K562 (cell line): ENCODE results near the gene ELMO1.

ENCODE experiments used
- BRCA1 ChIP-seq, 2 experiments: fragments of 450-650 bp in 1 of 2; sonication (generic) in 1 of 2; formaldehyde crosslinking in 1 of 2; IDR thresholded peaks; 2 replicates each; pipeline versions ENCODE4 v1.5.0 to v1.6.1; 2017 to 2020; ENCODE audit warnings: mild to moderate bottlenecking in 1 of 2, missing genetic modification reagents in 1 of 2
- CBX2 ChIP-seq: fragments of 200-600 bp; sonication (generic); IDR thresholded peaks from one replicate; pipeline ENCODE4 v1.6.1; 2012; ENCODE audit warnings: mild to moderate bottlenecking, low read length, inconsistent platforms; ENCODE audit not compliant: insufficient read depth, poor library complexity, severe bottlenecking
- EZH2 ChIP-seq: IDR thresholded peaks from 2 replicates; pipeline ENCODE4 v1.6.1; 2012; ENCODE audit warnings: low read depth, mild to moderate bottlenecking, inconsistent platforms, low read length, borderline replicate concordance
- MAFG ChIP-seq: fragments of 450-650 bp; conservative IDR thresholded peaks from 2 replicates; pipeline ENCODE4 v1.6.1; 2016; ENCODE audit warnings: missing genetic modification characterization, missing compliant biosample characterization
- MAFK ChIP-seq: IDR thresholded peaks from 2 replicates; pipeline ENCODE4 v1.6.1; 2011; ENCODE audit warnings: low read length, improper control_type of control experiment
- SAFB ChIP-seq: fragments of 200-400 bp; formaldehyde crosslinking; IDR thresholded peaks from 2 replicates; pipeline ENCODE4 v1.6.1; 2017; ENCODE audit warnings: low read depth, low read length, borderline replicate concordance
- SFPQ ChIP-seq: fragments of 200-400 bp; formaldehyde crosslinking; IDR thresholded peaks from 2 replicates; pipeline ENCODE4 v1.6.1; 2017; ENCODE audit warnings: mild to moderate bottlenecking, low read depth, low read length, moderate library complexity

GRCh38 chr7:36971515-36972139 lies 477.0 kb downstream of the ELMO1 start:
- TF ChIP-seq SFPQ, result no peak
- TF ChIP-seq MAFG (tag), result no peak
- TF ChIP-seq SAFB, result no peak
- TF ChIP-seq BRCA1 (IDR thresholded peaks at IDR 0.05), result no peak
- no peak for TF ChIP-seq BRCA1 (CRISPR knock-in tag; IDR thresholded peaks at IDR 0.05)
- no peak for TF ChIP-seq MAFK
- no peak for TF ChIP-seq EZH2
- no peak for TF ChIP-seq CBX2
